ENCODE data around the gene ADM2.

DNA sequence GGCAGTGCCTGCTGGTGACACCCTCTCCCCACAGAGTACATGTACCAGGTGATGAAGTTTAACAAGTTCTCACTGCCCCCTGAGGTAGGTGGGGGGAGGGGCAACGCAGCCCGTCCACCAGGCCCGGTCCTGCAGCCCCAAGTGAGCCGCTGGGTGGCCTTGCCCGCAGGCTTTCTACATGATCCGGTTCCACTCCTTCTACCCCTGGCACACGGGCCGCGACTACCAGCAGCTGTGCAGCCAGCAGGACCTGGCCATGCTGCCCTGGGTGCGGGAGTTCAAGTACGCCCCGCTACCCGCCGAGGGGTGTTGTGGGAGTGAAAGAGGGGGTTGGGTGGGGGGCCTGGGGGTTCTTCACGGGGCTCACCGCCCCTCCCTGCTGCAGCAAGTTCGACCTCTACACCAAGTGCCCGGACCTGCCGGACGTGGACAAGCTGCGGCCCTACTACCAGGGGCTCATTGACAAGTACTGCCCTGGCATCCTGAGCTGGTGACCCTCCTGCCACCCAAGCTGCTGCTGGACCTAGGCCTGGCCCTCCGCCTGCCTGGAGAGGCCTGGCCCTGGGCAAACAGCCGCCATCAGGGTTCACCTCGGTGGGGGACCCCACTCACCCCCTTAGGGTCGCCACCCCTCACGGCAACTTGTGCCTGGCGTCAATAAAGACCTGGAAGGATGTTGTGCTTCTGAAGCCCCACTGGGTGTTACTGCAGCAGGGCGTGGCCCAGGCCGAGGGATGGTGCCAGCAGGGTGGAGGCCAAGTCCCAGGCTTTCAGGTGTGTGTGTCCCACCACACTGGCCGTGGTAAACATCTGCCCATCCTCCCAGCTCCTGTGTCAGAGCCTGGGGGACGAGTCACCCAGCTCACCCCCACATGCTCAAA, 8.3 kb downstream of the ADM2 start:
- TF ChIP-seq, protein P1, sequence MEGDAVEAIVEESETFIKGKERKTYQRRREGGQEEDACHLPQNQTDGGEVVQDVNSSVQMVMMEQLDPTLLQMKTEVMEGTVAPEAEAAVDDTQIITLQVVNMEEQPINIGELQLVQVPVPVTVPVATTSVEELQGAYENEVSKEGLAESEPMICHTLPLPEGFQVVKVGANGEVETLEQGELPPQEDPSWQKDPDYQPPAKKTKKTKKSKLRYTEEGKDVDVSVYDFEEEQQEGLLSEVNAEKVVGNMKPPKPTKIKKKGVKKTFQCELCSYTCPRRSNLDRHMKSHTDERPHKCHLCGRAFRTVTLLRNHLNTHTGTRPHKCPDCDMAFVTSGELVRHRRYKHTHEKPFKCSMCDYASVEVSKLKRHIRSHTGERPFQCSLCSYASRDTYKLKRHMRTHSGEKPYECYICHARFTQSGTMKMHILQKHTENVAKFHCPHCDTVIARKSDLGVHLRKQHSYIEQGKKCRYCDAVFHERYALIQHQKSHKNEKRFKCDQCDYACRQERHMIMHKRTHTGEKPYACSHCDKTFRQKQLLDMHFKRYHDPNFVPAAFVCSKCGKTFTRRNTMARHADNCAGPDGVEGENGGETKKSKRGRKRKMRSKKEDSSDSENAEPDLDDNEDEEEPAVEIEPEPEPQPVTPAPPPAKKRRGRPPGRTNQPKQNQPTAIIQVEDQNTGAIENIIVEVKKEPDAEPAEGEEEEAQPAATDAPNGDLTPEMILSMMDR (IDR thresholded peaks at IDR 0.05), result no peak
- TF ChIP-seq POLR2A (IDR thresholded peaks at IDR 0.05) (no peak), EP300 (IDR thresholded peaks at IDR 0.05) (no peak)
